ENCODE measurements around the gene UBE2C.

DNA sequence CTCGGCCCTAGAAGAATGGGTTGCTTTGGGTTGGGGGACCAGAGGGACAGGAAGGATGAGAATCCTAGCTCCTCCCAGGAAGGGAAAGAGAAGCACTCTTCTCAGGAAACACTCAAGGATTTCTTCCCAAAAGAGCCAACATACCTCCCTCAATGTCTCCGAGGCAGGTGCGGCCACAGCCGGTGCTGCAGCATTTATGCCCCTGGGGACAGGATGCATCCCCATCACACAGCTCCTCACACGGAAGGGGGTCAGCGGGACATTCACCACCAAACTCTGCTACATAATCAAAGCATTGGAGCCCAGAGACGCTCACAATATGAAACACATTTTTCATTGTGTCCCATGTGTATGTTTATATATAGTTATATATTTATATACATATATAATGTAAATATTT lies 35.5 kb upstream of the UBE2C start:
- TF ChIP-seq ZFP30 (CRISPR knock-in tag; IDR thresholded peaks at IDR 0.05) (no peak), GLIS3 (CRISPR knock-in tag; IDR thresholded peaks at IDR 0.05) (no peak), ARNTL (CRISPR knock-in tag; IDR thresholded peaks at IDR 0.05; ENCODE audit: borderline replicate concordance, low read depth) (no peak), RARB (CRISPR knock-in tag; IDR thresholded peaks at IDR 0.05) (no peak), OSR1 (CRISPR knock-in tag; IDR thresholded peaks at IDR 0.05) (no peak), ESRRG (CRISPR knock-in tag; IDR thresholded peaks at IDR 0.05) (no peak), ISL1 (CRISPR knock-in tag; IDR thresholded peaks at IDR 0.05) (no peak), SNAI2 (CRISPR knock-in tag; IDR thresholded peaks at IDR 0.05) (no peak), PPARA (CRISPR knock-in tag; IDR thresholded peaks at IDR 0.05; ENCODE audit: borderline replicate concordance) (no peak)
- TF ChIP-seq, protein P1, sequence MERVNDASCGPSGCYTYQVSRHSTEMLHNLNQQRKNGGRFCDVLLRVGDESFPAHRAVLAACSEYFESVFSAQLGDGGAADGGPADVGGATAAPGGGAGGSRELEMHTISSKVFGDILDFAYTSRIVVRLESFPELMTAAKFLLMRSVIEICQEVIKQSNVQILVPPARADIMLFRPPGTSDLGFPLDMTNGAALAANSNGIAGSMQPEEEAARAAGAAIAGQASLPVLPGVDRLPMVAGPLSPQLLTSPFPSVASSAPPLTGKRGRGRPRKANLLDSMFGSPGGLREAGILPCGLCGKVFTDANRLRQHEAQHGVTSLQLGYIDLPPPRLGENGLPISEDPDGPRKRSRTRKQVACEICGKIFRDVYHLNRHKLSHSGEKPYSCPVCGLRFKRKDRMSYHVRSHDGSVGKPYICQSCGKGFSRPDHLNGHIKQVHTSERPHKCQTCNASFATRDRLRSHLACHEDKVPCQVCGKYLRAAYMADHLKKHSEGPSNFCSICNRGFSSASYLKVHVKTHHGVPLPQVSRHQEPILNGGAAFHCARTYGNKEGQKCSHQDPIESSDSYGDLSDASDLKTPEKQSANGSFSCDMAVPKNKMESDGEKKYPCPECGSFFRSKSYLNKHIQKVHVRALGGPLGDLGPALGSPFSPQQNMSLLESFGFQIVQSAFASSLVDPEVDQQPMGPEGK (CRISPR knock-in tag; IDR thresholded peaks at IDR 0.05; ENCODE audit: borderline replicate concordance): no peak

Measured in SK-N-SH treated with all-trans-retinoic acid at 6 μM for 48 hours (cell line).